ENCODE results near the gene HDAC8. TPM values are rescaled to one million over a fixed set of nuclear protein-coding genes. Genes with fewer than 3 reads are reported as not detected.
"Not testable (repeated sequence)": the region's sequence is repeated elsewhere in the genome, so short reads cannot be mapped to it uniquely, and the experiment has no call there.

Gene HDAC8
- total and polyA plus RNA-seq, 8 donors: 8.5 to 21.6 (median 14.6) TPM

GRCh38 chrX:72465889-72466288 lies 106.8 kb downstream of the HDAC8 start:
- intact Hi-C loops (cut with DNase I): no loop called here

DNA sequence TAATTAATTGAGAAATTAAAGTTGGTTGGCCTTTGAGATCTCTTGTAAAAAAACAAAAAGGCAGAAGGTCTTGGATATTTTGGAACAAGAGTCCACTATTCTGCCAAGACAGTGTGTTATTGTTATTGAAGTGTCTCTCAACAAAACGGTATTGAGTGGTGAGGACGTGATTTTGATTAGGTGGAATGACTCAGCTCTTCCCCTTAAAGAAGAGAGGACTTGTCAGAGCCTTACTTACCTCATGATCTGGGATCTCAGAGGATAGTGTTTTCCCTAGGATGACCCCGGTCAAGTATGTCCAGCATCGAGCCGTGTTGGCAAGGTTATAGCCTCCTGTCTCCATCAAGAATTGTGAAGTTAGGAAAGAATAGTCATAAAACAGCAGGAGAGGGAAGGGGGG lies 110.9 kb downstream of the HDAC8 start:
- Histone ChIP-seq H3K36me3 (no peaks in the 10 kb centered on the region), H3K27me3 (no peaks in the 10 kb centered on the region), H3K9me3 (no peaks in the 10 kb centered on the region), H3K4me1 (no peaks in the 10 kb centered on the region), H3K27ac (no peak overlapping the region), H3K4me3 (no peak overlapping the region)
- no peak for ATAC-seq
- intact Hi-C loops (cut with DNase I): no loop called here
- no peak for DNase-seq
- TF ChIP-seq CTCF (IDR thresholded peaks at IDR 0.05): no peak
- 51 to 67% methylated on average over 5 of the region's 5 CpGs for WGBS, 2 donors
- peak; percentile 51 for FAIRE-seq

More at GRCh38 chrX:72465889-72466288, 106.8 kb downstream of the HDAC8 start:
- no peak for FAIRE-seq
- no peak for DNase-seq
- Histone ChIP-seq H3K27me3 (no peaks in the 10 kb centered on the region), H3K9me3 (no peaks in the 10 kb centered on the region), H3K4me3 (no peak overlapping the region), H3K4me1 (no peaks in the 10 kb centered on the region), H3K36me3 (no peaks in the 10 kb centered on the region), H3K27ac (no peak overlapping the region)
- no peak for ATAC-seq
- no peak for TF ChIP-seq CTCF (IDR thresholded peaks at IDR 0.05)
- 56 to 88% methylated on average over 2 of the region's 2 CpGs for WGBS, 2 donors

DNA sequence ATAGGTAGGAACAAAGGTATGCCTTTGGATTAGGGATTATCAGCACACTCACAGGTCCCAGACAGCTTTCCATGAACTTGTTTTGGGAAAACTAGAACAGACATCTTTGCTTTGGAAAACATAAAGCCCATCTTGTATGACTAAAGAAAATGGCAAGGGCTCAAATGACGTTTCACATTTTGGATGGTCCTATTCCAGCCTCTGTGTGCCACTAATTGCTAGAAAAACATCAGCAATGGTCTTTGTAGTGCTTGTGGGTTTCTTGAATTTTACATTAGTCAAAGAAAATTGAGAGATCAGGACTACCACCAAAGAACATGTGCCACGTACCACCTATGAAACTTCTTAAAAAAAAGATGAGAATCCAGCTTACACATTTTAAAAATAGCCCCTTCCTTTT lies 111.4 kb downstream of the HDAC8 start:
- Histone ChIP-seq H3K36me3 (no peaks in the 10 kb centered on the region), H3K27me3 (no peaks in the 10 kb centered on the region), H3K4me3 (no peak overlapping the region), H3K4me1 (no peaks in the 10 kb centered on the region), H3K27ac (no peak overlapping the region), H3K9me3 (no peaks in the 10 kb centered on the region)
- DNase-seq (no peak), ATAC-seq (no peak), FAIRE-seq (no peak)
- 64 to 91% methylated on average over 2 of the region's 2 CpGs for WGBS, 2 donors
- intact Hi-C loops (cut with DNase I): no loop called here
- no peak for TF ChIP-seq CTCF (IDR thresholded peaks at IDR 0.05)

- no peak for ATAC-seq
- 88 to 98% methylated on average over 1 of the region's 1 CpG for WGBS, 2 donors
- no peak for DNase-seq
- no peak for FAIRE-seq
- intact Hi-C loops (cut with DNase I): no loop called here
- H3K9me3 ChIP-seq: no peaks in the 10 kb centered on the region
- H3K27me3 ChIP-seq: no peaks in the 10 kb centered on the region
- no peaks in the 10 kb centered on the region for H3K36me3 ChIP-seq
- no peak for TF ChIP-seq CTCF (IDR thresholded peaks at IDR 0.05)
- no peak overlapping the region for H3K4me3 ChIP-seq
- no peaks in the 10 kb centered on the region for H3K4me1 ChIP-seq
- H3K27ac ChIP-seq: no peak overlapping the region
These were observed 111.9 kb downstream of the HDAC8 start for GRCh38 chrX:72460715-72461114.

DNA sequence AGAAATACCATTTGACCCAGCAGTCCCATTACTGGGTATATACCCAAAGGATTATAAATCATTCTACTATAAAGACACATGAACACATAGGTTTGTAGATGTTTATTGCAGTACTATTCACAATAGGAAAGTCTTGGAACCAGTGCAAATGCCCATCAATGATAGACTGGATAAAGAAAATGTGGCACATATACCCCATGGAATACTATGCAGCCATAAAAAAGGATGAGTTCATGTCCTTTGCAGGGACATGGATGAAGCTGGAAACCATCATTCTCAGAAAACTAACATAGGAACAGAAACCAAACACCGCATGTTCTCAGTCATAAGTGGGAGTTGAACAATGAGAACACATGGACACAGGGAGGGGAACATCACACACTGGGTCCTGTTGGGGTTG lies 123.6 kb downstream of the HDAC8 start:
- DNase-seq; H3K36me3 ChIP-seq; H3K27me3 ChIP-seq; FAIRE-seq; intact Hi-C loops (cut with DNase I); H3K27ac ChIP-seq; H3K4me3 ChIP-seq; H3K9me3 ChIP-seq; H3K4me1 ChIP-seq; ATAC-seq: not testable (repeated sequence)
- 94 to 97% methylated on average over 1 of the region's 1 CpG for WGBS, 2 donors

- H3K9me3 ChIP-seq; H3K4me1 ChIP-seq; H3K27me3 ChIP-seq; ATAC-seq; H3K27ac ChIP-seq; H3K4me3 ChIP-seq; intact Hi-C loops (cut with DNase I); FAIRE-seq; DNase-seq; H3K36me3 ChIP-seq: not testable (repeated sequence)
- 84 to 94% methylated on average over 15 to 16 of the region's 16 CpGs for WGBS, 2 donors
These were observed 131.9 kb downstream of the HDAC8 start for GRCh38 chrX:72440764-72441163.

Measured in pancreas (tissue), 10 donors.